Diencephalon (tissue), 1 donor: ENCODE results near the gene SLC36A3. TPM values are rescaled to one million over a fixed set of nuclear protein-coding genes. Genes with fewer than 3 reads are reported as not detected.

Source experiments
- total RNA-seq: library from RNA; depleted of rRNA; stranded (reverse); fragments of >200 nt; gene quantifications from one replicate; pipeline ENCODE4 v1.2.3, GENCODE V29; 2014

The SLC36A3 gene
- not detected for total RNA-seq

GRCh38 chr5:151303666-151304065 lies at the start of gene SLC36A3:
Gene SLC36A3, minus strand, starts transcription at chr5:151303766. Its CDS starts 412 bp downstream, at chr5:151303354.

GRCh38 chr5:151347369-151347768 lies 43.8 kb upstream of the SLC36A3 start, which contains the start of gene SLC36A2:
Gene SLC36A2, minus strand, starts transcription at chr5:151347559. Its CDS starts 99 bp downstream, at chr5:151347460.

GRCh38 chr5:151252762-151253604 lies 50.6 kb downstream of the SLC36A3 start, which contains the start of gene GM2A:
Gene GM2A, plus strand, starts transcription at chr5:151253185. Its CDS starts 32 bp downstream, at chr5:151253217.

Other genes with a start within 250 kb of the SLC36A3 start
- 16.8 TPM for gene TNIP1, start 222.7 kb downstream of the SLC36A3 start, total RNA-seq
- gene ANXA6, start 146.0 kb downstream of the SLC36A3 start, total RNA-seq, result 74.0 TPM
- gene CCDC69, start 79.7 kb downstream of the SLC36A3 start, total RNA-seq, result 1.2 TPM
- 25.1 TPM for gene GM2A, start 50.6 kb downstream of the SLC36A3 start, total RNA-seq
- gene SLC36A2, start 43.8 kb upstream of the SLC36A3 start, total RNA-seq, result not detected
- gene SLC36A1, start 143.8 kb upstream of the SLC36A3 start, total RNA-seq, result 18.0 TPM